Transverse colon (tissue), 4 donors: Measurements from ENCODE around the gene RSPH3. TPM values are rescaled to one million over a fixed set of nuclear protein-coding genes. Genes with fewer than 3 reads are reported as not detected.
"Not testable (repeated sequence)": the region's sequence is repeated elsewhere in the genome, so short reads cannot be mapped to it uniquely, and the experiment has no call there.

Experiments used
- DNase-seq: peaks from one replicate; pipeline ENCODE4 v3.0.0-alpha.2; 2019
- H3K27ac ChIP-seq, 4 donors: fragments of 200-600 bp; sonication (generic); 2 replicates each; pipeline ENCODE4 v1.5.1; 2016 to 2018; ENCODE audit warnings: inconsistent platforms in 4 of 4
- H3K27me3 ChIP-seq: fragments of 200-600 bp; sonication (generic); 2 replicates; pipeline ENCODE4 v1.5.1; 2017; ENCODE audit warnings: inconsistent platforms
- H3K36me3 ChIP-seq, 4 donors: fragments of 200-600 bp; sonication (generic); 2 replicates each; pipeline ENCODE4 v1.5.1; 2017 to 2019; ENCODE audit warnings: inconsistent platforms in 4 of 4
- H3K4me1 ChIP-seq, 4 donors: fragments of 200-600 bp; sonication (generic); 2 replicates each; pipeline ENCODE4 v1.5.1; 2017 to 2020; ENCODE audit warnings: inconsistent platforms in 4 of 4
- H3K4me3 ChIP-seq, 4 donors: fragments of 200-600 bp; sonication (generic); 1 replicate in 1 of 4; 2 replicates in 3 of 4; pipeline versions ENCODE4 v1.5.1 to v1.6.1; 2017 to 2019; ENCODE audit warnings: inconsistent platforms in 4 of 4
- H3K9me3 ChIP-seq, 2 donors: fragments of 200-600 bp; sonication (generic); 2 replicates each; pipeline ENCODE4 v1.5.1; 2017 to 2019; ENCODE audit warnings: inconsistent platforms in 2 of 2
- EP300 ChIP-seq: sonication (generic); formaldehyde crosslinking; IDR thresholded peaks from one replicate; pipeline ENCODE4 v1.6.1; 2017; ENCODE audit warnings: antibody characterized with exemption, low read depth
- POLR2A ChIP-seq: fragments of 450-650 bp; IDR thresholded peaks from one replicate; pipeline ENCODE4 v1.6.1; 2016; ENCODE audit warnings: antibody characterized with exemption, mild to moderate bottlenecking, moderate library complexity
- POLR2AphosphoS5 ChIP-seq, 3 donors: sonication (generic); formaldehyde crosslinking; IDR thresholded peaks; one replicate each; pipeline ENCODE4 v1.6.1; 2016; ENCODE audit warnings: antibody characterized with exemption in 3 of 3
- WGBS, 2 donors: methylation state at CpG; one replicate each; pipeline ENCODE4 v1.1.5; 2018; ENCODE audit warnings: low coverage in 1 of 2; 5-methylcytosine and 5-hydroxymethylcytosine counted together
- in situ Hi-C, 4 donors: fragments of 200-750 bp; cut with MboI; loops; one replicate each; pipeline versions ENCODE4 v1.15.0 to v1.15.1; 2017; ENCODE audit warnings: low sequenced_read_pairs in 3 of 4, low pct_ligation_motif_present in 1 of 4, low pct_unique_long_range_greater_than_20kb in 1 of 4
- intact Hi-C: fragments of 100-400 bp; cut with DNase I; formaldehyde crosslinking; loops from one replicate; pipeline ENCODE4 v1.15.1; 2023; ENCODE audit warnings: low total_unique reads
- total RNA-seq, 4 donors: library from RNA; depleted of rRNA; stranded (reverse); fragments of >200 nt; gene quantifications; one replicate each; pipeline ENCODE4 v1.1.0, GENCODE V29; 2016
- TF ChIP-seq, protein P1 (sequence below), 5 experiments: fragments of 200-600 bp in 3 of 5; fragments of 450-650 bp in 2 of 5; sonication (generic) in 3 of 5; IDR thresholded peaks; 1 replicate in 2 of 5; 2 replicates in 3 of 5; pipeline ENCODE4 v1.5.1; 2016 to 2017; ENCODE audit warnings: antibody characterized with exemption in 5 of 5, inconsistent platforms in 3 of 5, mild to moderate bottlenecking in 2 of 5, moderate library complexity in 1 of 5

Gene RSPH3
- total RNA-seq, 4 donors from 2014 or later, result 13.3 to 24.1 (median 23.5) TPM

DNA sequence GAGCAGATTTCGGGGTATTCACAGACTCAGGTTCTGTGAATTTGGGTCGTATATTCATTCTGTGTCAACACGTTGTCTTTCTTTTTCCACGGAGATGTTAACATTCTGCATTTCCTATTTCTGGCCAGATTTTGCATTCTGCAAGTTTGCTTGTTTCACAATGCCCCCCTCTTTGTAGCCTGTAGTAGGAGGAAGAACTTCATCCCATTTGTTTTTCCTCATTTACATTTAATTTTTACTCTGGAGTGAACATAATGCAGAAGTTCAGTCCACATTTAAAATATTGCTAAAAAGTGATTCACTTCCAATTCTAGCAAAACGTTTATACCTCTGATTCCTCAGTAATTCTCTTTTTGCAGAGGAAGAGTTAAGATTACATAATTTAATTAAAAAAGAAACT is 31.8 kb upstream of the RSPH3 start:
- no peak for DNase-seq
- Histone ChIP-seq H3K9me3 (no peaks in the 10 kb centered on the region), H3K4me3 (no peak overlapping the region), H3K4me1 (no peaks in the 10 kb centered on the region), H3K27me3 (no peaks in the 10 kb centered on the region), H3K27ac (no peak overlapping the region), H3K36me3 (no peaks in the 10 kb centered on the region)
- WGBS, 2 donors, result 66 to 78% methylated on average over 5 of the region's 5 CpGs
- in situ Hi-C loops (no loop called here), intact Hi-C loops (no loop called here)
- TF ChIP-seq POLR2A (no peak), EP300 (no peak), POLR2AphosphoS5 (IDR thresholded peaks at IDR 0.05) (no peak)
- TF ChIP-seq, protein P1, sequence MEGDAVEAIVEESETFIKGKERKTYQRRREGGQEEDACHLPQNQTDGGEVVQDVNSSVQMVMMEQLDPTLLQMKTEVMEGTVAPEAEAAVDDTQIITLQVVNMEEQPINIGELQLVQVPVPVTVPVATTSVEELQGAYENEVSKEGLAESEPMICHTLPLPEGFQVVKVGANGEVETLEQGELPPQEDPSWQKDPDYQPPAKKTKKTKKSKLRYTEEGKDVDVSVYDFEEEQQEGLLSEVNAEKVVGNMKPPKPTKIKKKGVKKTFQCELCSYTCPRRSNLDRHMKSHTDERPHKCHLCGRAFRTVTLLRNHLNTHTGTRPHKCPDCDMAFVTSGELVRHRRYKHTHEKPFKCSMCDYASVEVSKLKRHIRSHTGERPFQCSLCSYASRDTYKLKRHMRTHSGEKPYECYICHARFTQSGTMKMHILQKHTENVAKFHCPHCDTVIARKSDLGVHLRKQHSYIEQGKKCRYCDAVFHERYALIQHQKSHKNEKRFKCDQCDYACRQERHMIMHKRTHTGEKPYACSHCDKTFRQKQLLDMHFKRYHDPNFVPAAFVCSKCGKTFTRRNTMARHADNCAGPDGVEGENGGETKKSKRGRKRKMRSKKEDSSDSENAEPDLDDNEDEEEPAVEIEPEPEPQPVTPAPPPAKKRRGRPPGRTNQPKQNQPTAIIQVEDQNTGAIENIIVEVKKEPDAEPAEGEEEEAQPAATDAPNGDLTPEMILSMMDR (IDR thresholded peaks at IDR 0.05), result no peak

DNA sequence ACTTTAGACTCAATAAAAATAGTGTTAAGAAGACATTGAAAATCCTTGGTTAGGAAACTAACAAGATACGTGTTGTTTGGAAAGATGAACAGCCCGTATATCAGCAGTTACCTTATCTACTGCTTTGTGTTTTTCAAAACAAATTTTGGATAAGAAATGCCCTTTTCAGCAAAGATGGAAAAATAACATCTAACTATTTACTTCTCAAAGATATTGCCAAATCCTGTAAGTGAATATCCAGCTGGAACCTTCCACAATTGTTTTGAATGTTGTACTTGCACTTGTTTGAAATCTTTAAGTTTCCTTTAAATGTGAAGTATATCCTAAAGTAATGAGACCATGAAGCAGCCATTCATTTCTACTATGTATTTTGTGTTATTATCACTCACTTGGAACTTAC is 30.2 kb upstream of the RSPH3 start:
- H3K9me3 ChIP-seq, result peaks cover 6 to 10% of the 10 kb centered on the region in 2 donors
- H3K4me3 ChIP-seq, result no peak overlapping the region
- in situ Hi-C loops (no loop called here), intact Hi-C loops (no loop called here)
- DNase-seq, result no peak
- no peaks in the 10 kb centered on the region for H3K36me3 ChIP-seq
- no peaks in the 10 kb centered on the region for H3K27me3 ChIP-seq
- H3K27ac ChIP-seq, result no peak overlapping the region
- no peaks in the 10 kb centered on the region for H3K4me1 ChIP-seq
- WGBS, 2 donors, result 82 to 91% methylated on average over 2 of the region's 2 CpGs
- TF ChIP-seq POLR2A (no peak), POLR2AphosphoS5 (IDR thresholded peaks at IDR 0.05) (no peak), EP300 (no peak)
- TF ChIP-seq, protein P1 (IDR thresholded peaks at IDR 0.05), result no peak

DNA sequence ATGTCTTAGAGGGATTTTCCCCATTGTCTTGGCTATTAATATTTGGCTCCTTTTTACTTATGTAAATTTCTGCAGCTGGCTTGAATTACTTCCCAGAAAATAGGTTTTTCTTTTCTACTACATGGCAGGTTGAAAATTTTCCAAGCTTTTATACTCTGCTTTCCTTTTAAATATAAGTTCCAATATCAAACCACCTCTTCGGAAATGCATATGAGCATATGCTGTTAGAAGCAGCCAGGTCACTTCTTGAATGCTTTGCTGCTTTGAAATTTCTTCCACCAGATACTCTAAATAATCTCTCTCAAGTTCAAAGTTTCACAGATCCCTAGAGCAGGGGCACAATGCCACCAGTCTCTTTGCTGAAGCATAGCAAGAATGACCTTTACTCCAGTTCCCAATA is 25.2 kb upstream of the RSPH3 start:
- DNase-seq, H3K27ac ChIP-seq, H3K36me3 ChIP-seq, in situ Hi-C loops, intact Hi-C loops, H3K27me3 ChIP-seq, H3K4me1 ChIP-seq, H3K4me3 ChIP-seq: not testable (repeated sequence)
- 50 to 96% methylated on average over 1 of the region's 1 CpG for WGBS, 2 donors
- peaks cover 10 to 17% of the 10 kb centered on the region in 2 donors for H3K9me3 ChIP-seq

DNA sequence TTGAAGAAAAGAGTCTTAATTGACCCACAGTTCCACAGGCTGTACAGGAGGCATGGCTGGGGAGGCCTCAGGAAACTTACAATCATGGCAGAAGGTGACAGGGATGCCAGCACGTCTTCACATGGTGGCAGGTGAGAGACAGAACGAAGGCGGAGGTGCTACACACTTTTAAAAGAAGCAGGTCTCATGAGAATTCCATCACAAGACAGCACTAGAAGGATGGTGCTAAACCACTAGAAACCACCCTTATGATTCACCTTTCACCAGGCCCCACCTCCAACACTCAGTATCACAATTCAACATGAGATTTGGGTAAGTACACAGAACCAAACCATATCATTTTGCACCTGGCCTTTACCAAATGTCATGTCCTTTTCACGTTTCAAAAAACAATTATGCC is 23.9 kb upstream of the RSPH3 start:
- 80 to 84% methylated on average over 1 to 4 of the region's 4 CpGs for WGBS, 2 donors
- H3K4me3 ChIP-seq, result no peak overlapping the region
- peaks cover 10 to 17% of the 10 kb centered on the region in 2 donors for H3K9me3 ChIP-seq
- no peak overlapping the region for H3K27ac ChIP-seq
- no peaks in the 10 kb centered on the region for H3K36me3 ChIP-seq
- intact Hi-C loops, result no loop called here
- no peaks in the 10 kb centered on the region for H3K27me3 ChIP-seq
- H3K4me1 ChIP-seq, result no peaks in the 10 kb centered on the region
- in situ Hi-C loops, result no loop called here
- DNase-seq, result no peak
- TF ChIP-seq EP300 (no peak), POLR2AphosphoS5 (IDR thresholded peaks at IDR 0.05) (no peak), POLR2A (no peak)
- TF ChIP-seq, protein P1 (IDR thresholded peaks at IDR 0.05), result no peak

DNA sequence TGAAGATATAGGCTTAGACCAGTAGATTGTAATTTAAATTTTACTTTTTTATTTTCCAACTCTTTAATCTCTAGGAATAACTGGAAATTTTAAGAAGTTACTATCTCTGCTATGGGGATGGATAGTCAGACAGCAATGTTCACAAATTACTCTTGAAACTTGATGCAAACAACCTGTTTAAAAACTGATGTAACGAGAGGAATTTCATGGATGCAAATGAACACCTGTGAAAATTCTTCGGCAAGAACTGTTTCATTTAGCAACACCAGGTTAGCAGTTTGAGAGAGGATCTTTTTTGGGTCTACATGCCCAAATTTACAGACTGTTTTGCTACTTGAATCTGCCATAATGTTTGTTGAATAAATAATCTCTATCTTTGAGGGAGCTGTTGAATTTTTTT is 20.0 kb upstream of the RSPH3 start:
- no peaks in the 10 kb centered on the region for H3K4me1 ChIP-seq
- 86 to 89% methylated on average over 2 of the region's 2 CpGs for WGBS, 2 donors
- no peak for DNase-seq
- no peaks in the 10 kb centered on the region for H3K36me3 ChIP-seq
- H3K27ac ChIP-seq, result peak overlapping the region in 1 of 4 donors; percentile 53
- H3K4me3 ChIP-seq, result no peak overlapping the region
- H3K9me3 ChIP-seq, result peaks cover 2 to 5% of the 10 kb centered on the region in 2 donors
- intact Hi-C loops, result no loop called here
- no peaks in the 10 kb centered on the region for H3K27me3 ChIP-seq
- TF ChIP-seq POLR2AphosphoS5 (IDR thresholded peaks at IDR 0.05), result no peak
- no peak for TF ChIP-seq EP300
- TF ChIP-seq, protein P1 (IDR thresholded peaks at IDR 0.05), result no peak
- no peak for TF ChIP-seq POLR2A
- in situ Hi-C loops, result no loop called here
